Tibial artery (tissue), 4 donors: Measurements from ENCODE around the gene OR1E2.

Experiments used
- DNase-seq, 2 donors: peaks; one replicate each; pipeline ENCODE4 v3.0.0-alpha.2; 2019
- H3K27ac ChIP-seq, 2 donors: fragments of 200-600 bp; sonication (generic) in 1 of 2; 1 replicate in 1 of 2; 2 replicates in 1 of 2; pipeline ENCODE4 v1.5.1; 2018 to 2019; ENCODE audit warnings: mild to moderate bottlenecking in 1 of 2
- H3K27me3 ChIP-seq, 2 donors: fragments of 200-600 bp; sonication (generic) in 1 of 2; one replicate each; pipeline versions ENCODE4 v1.5.1 to v1.6.0; 2016 to 2019
- H3K36me3 ChIP-seq, 3 donors: fragments of 200-600 bp; sonication (generic) in 2 of 3; one replicate each; pipeline ENCODE4 v1.5.1; 2016 to 2019; ENCODE audit warnings: mild to moderate bottlenecking in 2 of 3
- H3K4me1 ChIP-seq, 4 donors: fragments of 200-600 bp; sonication (generic) in 2 of 4; 1 replicate in 3 of 4; 2 replicates in 1 of 4; pipeline ENCODE4 v1.5.1; 2016 to 2019
- H3K4me3 ChIP-seq, 2 donors: fragments of 200-600 bp; sonication (generic) in 1 of 2; 1 replicate in 1 of 2; 2 replicates in 1 of 2; pipeline ENCODE4 v1.5.1; 2018 to 2019; ENCODE audit warnings: mild to moderate bottlenecking in 2 of 2
- H3K9me3 ChIP-seq, 3 donors: fragments of 200-600 bp; sonication (generic) in 1 of 3; one replicate each; pipeline ENCODE4 v1.5.1; 2016 to 2019
- CTCF ChIP-seq, 2 experiments: fragments of 200-600 bp in 1 of 2; fragments of 450-650 bp in 1 of 2; IDR thresholded peaks; one replicate each; pipeline ENCODE4 v1.5.1; 2017 to 2019; ENCODE audit warnings: antibody characterized with exemption in 2 of 2, mild to moderate bottlenecking in 1 of 2, moderate library complexity in 1 of 2
- intact Hi-C: fragments of 100-400 bp; cut with DNase I; formaldehyde crosslinking; loops from one replicate; pipeline ENCODE4 v1.15.0; 2023; ENCODE audit warnings: low total_unique reads

Gene OR1E2

GRCh38 chr17:3433741-3434140, at the start of gene OR1E2:
Gene OR1E2 (minus strand): TSS chr17:3433841. CDS start chr17:3433841, 0 bp downstream.
- TF ChIP-seq CTCF (IDR thresholded peaks at IDR 0.05): no peak
- intact Hi-C loops: no loop called here
- peaks cover 0 to 1% (median 0%) of the 10 kb centered on the region in 3 donors for H3K9me3 ChIP-seq
- no peaks in the 10 kb centered on the region for H3K4me1 ChIP-seq
- H3K36me3 ChIP-seq: no peaks in the 10 kb centered on the region
- H3K27me3 ChIP-seq: no peaks in the 10 kb centered on the region
- H3K4me3 ChIP-seq: no peak within 1 kb of the TSS
- no peak within 1 kb of the TSS for H3K27ac ChIP-seq
- DNase-seq: no peak

GRCh38 chr17:3482852-3483251, 49.2 kb upstream of the OR1E2 start:
- Histone ChIP-seq H3K36me3 (no peaks in the 10 kb centered on the region), H3K27me3 (no peaks in the 10 kb centered on the region), H3K27ac (no peak overlapping the region), H3K9me3 (no peaks in the 10 kb centered on the region), H3K4me1 (no peaks in the 10 kb centered on the region), H3K4me3 (no peak overlapping the region)
- intact Hi-C loops: no loop called here
- no peak for TF ChIP-seq CTCF (IDR thresholded peaks at IDR 0.05)
- DNase-seq: no peak

GRCh38 chr17:3479988-3480387, 46.3 kb upstream of the OR1E2 start:
- no peaks in the 10 kb centered on the region for H3K27me3 ChIP-seq
- no peak for TF ChIP-seq CTCF (IDR thresholded peaks at IDR 0.05)
- no peaks in the 10 kb centered on the region for H3K36me3 ChIP-seq
- intact Hi-C loops: no loop called here
- no peaks in the 10 kb centered on the region for H3K9me3 ChIP-seq
- peaks cover 0 to 7% (median 0%) of the 10 kb centered on the region in 4 donors for H3K4me1 ChIP-seq
- no peak for DNase-seq
- no peak overlapping the region for H3K4me3 ChIP-seq
- H3K27ac ChIP-seq: no peak overlapping the region

- H3K4me3 ChIP-seq: peak within 1 kb of the TSS; percentile 24 to 38
- no peaks in the 10 kb centered on the region for H3K27me3 ChIP-seq
- H3K36me3 ChIP-seq: no peaks in the 10 kb centered on the region
- no peak within 1 kb of the TSS for H3K27ac ChIP-seq
- H3K9me3 ChIP-seq: no peaks in the 10 kb centered on the region
- no peak for DNase-seq
- TF ChIP-seq CTCF (IDR thresholded peaks at IDR 0.05): no peak
- intact Hi-C loops: no loop called here
- H3K4me1 ChIP-seq: peaks cover 0 to 7% (median 0%) of the 10 kb centered on the region in 4 donors
These were observed 42.4 kb upstream of the OR1E2 start, which contains the start of gene ASPA for GRCh38 chr17:3475812-3476610. Gene ASPA (plus strand): TSS chr17:3475997. CDS start chr17:3476160, 163 bp downstream.

GRCh38 chr17:3475251-3475685, 41.6 kb upstream of the OR1E2 start:
- Histone ChIP-seq H3K36me3 (no peaks in the 10 kb centered on the region), H3K9me3 (no peaks in the 10 kb centered on the region), H3K4me1 (peaks cover 0 to 7% (median 0%) of the 10 kb centered on the region in 4 donors), H3K27me3 (no peaks in the 10 kb centered on the region), H3K27ac (no peak overlapping the region), H3K4me3 (peak overlapping the region in 1 of 2 donors; percentile 24)
- intact Hi-C loops: no loop called here
- TF ChIP-seq CTCF (IDR thresholded peaks at IDR 0.05): no peak
- DNase-seq: no peak
